AG09309 (cell line): ENCODE results near the gene UBE2QL1.

Source experiments
- DNase-seq: peaks from one replicate; pipeline ENCODE4 v3.0.0-alpha.2; 2010; ENCODE audit warnings: low read depth
- H3K4me3 ChIP-seq: 2 replicates; pipeline ENCODE4 v1.5.1; 2011; ENCODE audit warnings: mild to moderate bottlenecking, low read depth, low read length, moderate library complexity; ENCODE audit not compliant: control insufficient read depth
- CTCF ChIP-seq: IDR thresholded peaks from 2 replicates; pipeline ENCODE4 v1.5.1; 2011; ENCODE audit warnings: mild to moderate bottlenecking, low read depth, low read length, inconsistent platforms; ENCODE audit not compliant: insufficient read depth, control insufficient read depth; ENCODE audit errors: missing control alignments

Gene UBE2QL1

GRCh38 chr5:6493681-6494454 is 45.2 kb downstream of the UBE2QL1 start:
- no peak overlapping the region for H3K4me3 ChIP-seq
- no peak for DNase-seq
- TF ChIP-seq CTCF, result no peak

GRCh38 chr5:6494939-6495338 is 46.3 kb downstream of the UBE2QL1 start:
- no peak overlapping the region for H3K4me3 ChIP-seq
- no peak for TF ChIP-seq CTCF
- DNase-seq, result no peak

GRCh38 chr5:6495433-6496206 is 47.0 kb downstream of the UBE2QL1 start:
- TF ChIP-seq CTCF, result no peak
- DNase-seq, result no peak
- H3K4me3 ChIP-seq, result no peak overlapping the region

- DNase-seq, result no peak
Measured at GRCh38 chr5:6496207-6496584, 47.5 kb downstream of the UBE2QL1 start.

GRCh38 chr5:6496636-6497035 is 48.0 kb downstream of the UBE2QL1 start:
- TF ChIP-seq CTCF, result no peak
- no peak for DNase-seq
- H3K4me3 ChIP-seq, result no peak overlapping the region

More at GRCh38 chr5:6496207-6496584, 47.5 kb downstream of the UBE2QL1 start:
- TF ChIP-seq CTCF, result no peak
- H3K4me3 ChIP-seq, result no peak overlapping the region

GRCh38 chr5:6497262-6497661 is 48.6 kb downstream of the UBE2QL1 start:
- TF ChIP-seq CTCF, result no peak
- H3K4me3 ChIP-seq, result no peak overlapping the region
- DNase-seq, result no peak
